Thyroid gland (tissue), 4 donors: ENCODE results near the gene MMEL1. TPM values are rescaled to one million over a fixed set of nuclear protein-coding genes. Genes with fewer than 3 reads are reported as not detected.
"Not testable (repeated sequence)": the region's sequence is repeated elsewhere in the genome, so short reads cannot be mapped to it uniquely, and the experiment has no call there.

Experiments used
- DNase-seq, 2 donors: peaks; one replicate each; pipeline ENCODE4 v3.0.0-alpha.2; 2019
- H3K27ac ChIP-seq, 3 donors: fragments of 200-600 bp; sonication (generic); 1 replicate in 2 of 3; 2 replicates in 1 of 3; pipeline ENCODE4 v1.5.1; 2016 to 2019; ENCODE audit warnings: mild to moderate bottlenecking in 1 of 3, moderate library complexity in 1 of 3
- H3K27me3 ChIP-seq: fragments of 200-600 bp; sonication (generic); one replicate; pipeline ENCODE4 v1.5.1; 2019
- H3K36me3 ChIP-seq, 2 donors: fragments of 200-600 bp; sonication (generic); one replicate each; pipeline ENCODE4 v1.5.1; 2016 to 2019
- H3K4me1 ChIP-seq, 2 donors: fragments of 200-600 bp; sonication (generic); one replicate each; pipeline ENCODE4 v1.5.1; 2017 to 2019
- H3K4me3 ChIP-seq, 3 donors: fragments of 200-600 bp; sonication (generic); replicated peaks in 1 of 3; 1 replicate in 2 of 3; 2 replicates in 1 of 3; pipeline ENCODE4 v1.5.1; 2016; ENCODE audit warnings: mild to moderate bottlenecking in 1 of 3
- H3K9me3 ChIP-seq: fragments of 200-600 bp; sonication (generic); one replicate; pipeline ENCODE4 v1.5.1; 2017
- CTCF ChIP-seq, 6 experiments: fragments of 200-600 bp in 3 of 6; fragments of 450-650 bp in 3 of 6; sonication (generic) in 3 of 6; IDR thresholded peaks; one replicate each; pipeline ENCODE4 v1.5.1; 2016 to 2019; ENCODE audit warnings: antibody characterized with exemption in 6 of 6, mild to moderate bottlenecking in 2 of 6, inconsistent platforms in 1 of 6, moderate library complexity in 1 of 6
- POLR2A ChIP-seq, 2 donors: fragments of 450-650 bp; IDR thresholded peaks; one replicate each; pipeline ENCODE4 v1.6.1; 2017; ENCODE audit warnings: antibody characterized with exemption in 2 of 2, mild to moderate bottlenecking in 2 of 2, moderate library complexity in 1 of 2
- WGBS, 2 donors: methylation state at CpG; one replicate each; pipeline ENCODE4 v1.1.5; 2017; 5-methylcytosine and 5-hydroxymethylcytosine counted together
- intact Hi-C: fragments of 100-400 bp; cut with DNase I; formaldehyde crosslinking; loops from one replicate; pipeline ENCODE4 v1.15.1; 2023
- total RNA-seq, 4 donors: library from RNA; depleted of rRNA; stranded (reverse); fragments of >200 nt; gene quantifications; one replicate each; pipeline ENCODE4 v1.2.3, GENCODE V29; 2016

MMEL1 gene
- total RNA-seq, 4 donors from 2014 or later = 0.98 to 2.5 (median 2.0) TPM; not detected in 1

- H3K4me1 ChIP-seq, intact Hi-C loops, H3K27ac ChIP-seq, H3K9me3 ChIP-seq, H3K27me3 ChIP-seq, H3K4me3 ChIP-seq, DNase-seq, H3K36me3 ChIP-seq: not testable (repeated sequence)
- 45 to 48% methylated on average over 16 of the region's 16 CpGs for WGBS, 2 donors
These were observed 19.5 kb upstream of the MMEL1 start for GRCh38 chr1:2652152-2652925.

- intact Hi-C loops = no loop called here
- no peak overlapping the region for H3K27ac ChIP-seq
- 67 to 74% methylated on average over 3 to 10 of the region's 10 CpGs for WGBS, 2 donors
- H3K4me1 ChIP-seq = no peaks in the 10 kb centered on the region
- DNase-seq = no peak
- no peaks in the 10 kb centered on the region for H3K27me3 ChIP-seq
- TF ChIP-seq POLR2A (IDR thresholded peaks at IDR 0.05) (no peak), CTCF (IDR thresholded peaks at IDR 0.05) (no peak)
- no peaks in the 10 kb centered on the region for H3K9me3 ChIP-seq
- H3K4me3 ChIP-seq = no peak overlapping the region
- H3K36me3 ChIP-seq = no peaks in the 10 kb centered on the region
These were observed 18.3 kb upstream of the MMEL1 start for GRCh38 chr1:2650967-2651645.

DNA sequence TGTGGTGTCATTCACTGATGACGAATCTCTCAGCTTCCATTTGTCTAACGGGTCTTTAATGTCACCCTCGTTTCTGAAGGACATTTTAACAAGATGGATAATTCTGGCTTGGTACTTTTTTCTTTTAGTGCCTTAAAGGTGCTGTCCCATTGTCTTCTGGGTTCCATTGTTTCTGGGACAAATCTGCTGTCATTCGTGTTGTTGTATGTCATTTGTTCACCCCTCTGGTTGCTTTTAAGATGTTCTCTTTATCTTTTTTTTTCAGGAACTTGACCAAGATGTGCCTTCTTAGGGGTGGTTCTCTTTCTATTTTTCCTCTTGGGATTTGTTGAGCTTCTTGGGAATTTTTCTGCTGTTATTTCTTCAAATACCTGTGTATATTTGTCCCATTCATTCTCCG lies 14.0 kb upstream of the MMEL1 start:
- intact Hi-C loops = loop anchor here (5.0 to 10.0 kb wide), 2 partner anchors 122 to 230 kb away; partner anchors contain the start of gene PANK4
- Histone ChIP-seq H3K27ac (no peak overlapping the region), H3K9me3 (no peaks in the 10 kb centered on the region), H3K27me3 (no peaks in the 10 kb centered on the region), H3K36me3 (no peaks in the 10 kb centered on the region), H3K4me3 (no peak overlapping the region), H3K4me1 (peaks cover 10 to 12% of the 10 kb centered on the region in 2 donors)
- TF ChIP-seq POLR2A (IDR thresholded peaks at IDR 0.05) (no peak), CTCF (IDR thresholded peaks at IDR 0.05) (no peak)
- 78 to 80% methylated on average over 5 of the region's 5 CpGs for WGBS, 2 donors
- no peak for DNase-seq

DNA sequence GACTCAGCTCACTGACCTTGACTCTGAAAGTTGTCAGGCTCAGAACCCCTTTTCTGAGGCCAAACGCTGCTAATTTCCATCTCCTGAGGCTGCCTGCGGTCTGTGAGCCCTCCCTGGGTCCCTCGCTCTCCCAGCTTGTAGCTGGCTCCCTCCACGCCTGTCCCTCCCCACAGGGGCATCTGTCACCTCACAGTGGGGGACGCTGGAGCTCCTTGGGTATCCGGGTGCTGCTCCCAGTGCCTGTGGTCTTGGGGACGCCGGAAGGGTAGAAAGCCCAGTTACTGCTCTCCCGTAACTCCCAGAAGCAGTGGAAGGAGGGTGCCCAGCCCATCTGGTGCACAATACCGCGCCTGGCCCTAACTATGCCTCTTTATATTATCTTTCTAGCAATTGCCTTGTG lies 13.0 kb upstream of the MMEL1 start:
- Histone ChIP-seq H3K9me3 (no peaks in the 10 kb centered on the region), H3K27me3 (no peaks in the 10 kb centered on the region), H3K4me3 (no peak overlapping the region), H3K27ac (no peak overlapping the region), H3K4me1 (peaks cover 14 to 18% of the 10 kb centered on the region in 2 donors), H3K36me3 (no peaks in the 10 kb centered on the region)
- intact Hi-C loops = loop anchor here (5.0 to 10.0 kb wide), 2 partner anchors 121 to 228 kb away; partner anchors contain the start of gene PANK4
- no peak for TF ChIP-seq POLR2A (IDR thresholded peaks at IDR 0.05)
- no peak for TF ChIP-seq CTCF (IDR thresholded peaks at IDR 0.05)
- WGBS, 2 donors = 85 to 86% methylated on average over 11 of the region's 11 CpGs
- no peak for DNase-seq

DNA sequence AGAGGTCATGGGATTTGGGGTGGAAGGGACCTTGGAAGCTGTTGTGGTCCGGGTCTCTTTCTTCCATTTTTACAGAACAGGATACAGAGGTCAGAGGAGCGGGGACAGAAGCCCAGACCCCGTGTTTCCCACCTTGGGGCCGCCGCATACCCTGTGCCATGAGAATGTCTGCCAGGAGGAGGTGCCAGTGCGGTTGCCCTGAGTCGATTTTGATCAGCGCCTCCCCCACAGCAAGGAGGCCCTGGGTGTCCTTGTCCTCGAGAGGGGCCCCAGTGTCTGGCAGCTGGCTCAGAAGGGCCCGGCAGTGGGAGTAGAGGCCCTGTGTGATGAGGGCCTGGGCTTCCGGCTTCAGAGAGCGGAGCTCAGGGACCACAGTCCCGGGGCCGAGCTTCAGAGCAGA lies 12.3 kb upstream of the MMEL1 start:
- no peak for DNase-seq
- intact Hi-C loops = loop anchor here (5.0 to 10.0 kb wide), 2 partner anchors 120 to 228 kb away; partner anchors contain the start of gene PANK4

More for the DNA sequence above, 12.3 kb upstream of the MMEL1 start:
- H3K4me1 ChIP-seq = peaks cover 14 to 18% of the 10 kb centered on the region in 2 donors
- H3K4me3 ChIP-seq = no peak overlapping the region
- H3K36me3 ChIP-seq = no peaks in the 10 kb centered on the region
- no peak overlapping the region for H3K27ac ChIP-seq
- TF ChIP-seq CTCF (IDR thresholded peaks at IDR 0.05) (no peak), POLR2A (IDR thresholded peaks at IDR 0.05) (no peak)
- WGBS, 2 donors = 87 to 93% methylated on average over 8 to 12 of the region's 14 CpGs
- H3K27me3 ChIP-seq = no peaks in the 10 kb centered on the region
- H3K9me3 ChIP-seq = no peaks in the 10 kb centered on the region
